Neural progenitor cell (in vitro differentiated cells): ENCODE measurements around the gene INMT.

ENCODE experiments used
- CTCF ChIP-seq: fragments of 200-600 bp; sonication (generic); IDR thresholded peaks from 2 replicates; pipeline ENCODE4 v1.5.1; 2017; ENCODE audit warnings: antibody characterized with exemption, mild to moderate bottlenecking
- EZH2 ChIP-seq: fragments of 200-600 bp; sonication (generic); IDR thresholded peaks from 2 replicates; pipeline ENCODE4 v1.6.1; 2017; ENCODE audit warnings: antibody characterized with exemption, mild to moderate bottlenecking, moderate library complexity
- EZH2phosphoT487 ChIP-seq: fragments of 200-600 bp; sonication (generic); IDR thresholded peaks from 2 replicates; pipeline ENCODE4 v1.6.1; 2017; ENCODE audit warnings: antibody characterized with exemption

DNA sequence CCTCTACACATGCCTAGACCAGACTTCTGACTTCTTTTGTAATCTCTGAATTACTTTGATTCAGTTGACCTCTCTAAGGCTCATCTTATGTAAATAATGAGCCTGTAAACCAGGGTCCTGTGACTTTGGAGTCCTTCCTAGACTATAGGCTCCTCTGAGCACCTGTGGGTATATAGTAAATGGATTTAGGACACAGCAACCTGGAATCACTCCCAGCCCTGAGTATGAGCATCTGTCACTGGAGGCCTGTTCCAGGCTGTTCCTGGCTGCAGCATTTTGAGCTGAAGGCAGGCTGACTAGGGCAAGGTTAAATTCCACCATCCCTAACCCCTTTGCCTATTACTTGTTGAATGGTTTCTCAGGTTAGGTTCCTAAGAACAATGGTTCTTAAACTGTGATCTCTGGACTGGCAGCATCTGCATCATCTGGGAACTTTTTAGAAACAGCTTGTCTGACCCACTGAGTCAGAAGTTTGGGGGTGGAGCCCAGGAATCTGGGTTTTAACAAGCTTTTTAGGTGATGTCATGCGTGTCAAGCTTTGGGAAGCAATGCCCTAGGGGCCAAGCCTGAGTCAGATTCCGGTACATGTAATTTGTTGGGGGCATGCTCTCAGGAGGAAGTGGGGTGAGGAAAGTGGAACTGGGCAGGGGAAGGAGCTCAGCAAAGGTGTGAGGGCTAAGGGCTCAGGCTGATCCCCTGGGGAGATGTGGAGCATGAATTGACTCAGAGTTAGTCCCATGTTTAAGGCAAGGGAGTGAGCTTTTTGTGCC, 47.5 kb downstream of the INMT start:
- no peak for TF ChIP-seq CTCF
- no peak for TF ChIP-seq EZH2
- TF ChIP-seq EZH2phosphoT487 = no peak
